Endothelial cell of umbilical vein (primary cell): ENCODE data around the gene CCDC188. TPM values are rescaled to one million over a fixed set of nuclear protein-coding genes. Genes with fewer than 3 reads are reported as not detected.

Experiments
- BruUV-seq: library from RNA; stranded (reverse); fragments of 400-500 nt; replicated peaks from 2 replicates; lab custom pipeline; 2021; lab: Mats Ljungman, UMichigan
- CTCF ChIA-PET: fragments of 300-600, 350-600 bp; sonication (Branson Sonifier 250); formaldehyde crosslinking; loops from one replicate; lab custom pipeline; 2021; ENCODE audit warnings: antibody characterized with exemption, inconsistent platforms; lab: Charles Lee
- POLR2A ChIA-PET: fragments of 300-600, 350-600 bp; sonication (Branson Sonifier 250); formaldehyde crosslinking; loops from one replicate; lab custom pipeline; 2021; ENCODE audit warnings: antibody characterized with exemption, inconsistent platforms; lab: Charles Lee
- DNase-seq: peaks from one replicate; pipeline ENCODE4 v3.0.0-alpha.2; 2011; ENCODE audit warnings: low read depth, low spot score
- FAIRE-seq: peaks from 2 replicates; lab custom pipeline; 2011; peaks lifted over from hg19 to GRCh38; lab: Jason Lieb, UNC
- H2AFZ ChIP-seq: 2 replicates; pipeline ENCODE4 v1.6.0; 2012; ENCODE audit warnings: low read depth, low read length, control low read depth, inconsistent platforms
- H3K27ac ChIP-seq: 2 replicates; pipeline ENCODE4 v1.5.1; 2011; ENCODE audit warnings: low read depth, mild to moderate bottlenecking, control low read depth, low read length, moderate library complexity; ENCODE audit not compliant: insufficient read depth
- H3K27me3 ChIP-seq, 2 experiments: 2 replicates each; pipeline versions ENCODE4 v1.6.0 to v1.6.1; 2011; ENCODE audit warnings: low read length in 2 of 2, mixed read lengths in 1 of 2; ENCODE audit not compliant: control insufficient read depth in 2 of 2, insufficient read depth in 2 of 2
- H3K36me3 ChIP-seq, 2 experiments: 2 replicates in 1 of 2; 3 replicates in 1 of 2; pipeline ENCODE4 v1.5.1; 2011; ENCODE audit warnings: low read length in 2 of 2, mild to moderate bottlenecking in 1 of 2, moderate library complexity in 1 of 2; ENCODE audit not compliant: control insufficient read depth in 2 of 2, insufficient read depth in 2 of 2; ENCODE audit errors: extremely low read depth in 1 of 2
- H3K4me1 ChIP-seq: 3 replicates; pipeline ENCODE4 v1.5.1; 2011; ENCODE audit warnings: mild to moderate bottlenecking, low read length; ENCODE audit not compliant: control insufficient read depth, insufficient read depth; ENCODE audit errors: extremely low read depth
- H3K4me2 ChIP-seq: 2 replicates; pipeline ENCODE4 v1.6.1; 2011; ENCODE audit warnings: low read length, control low read depth, mixed read lengths; ENCODE audit not compliant: insufficient read depth
- H3K4me3 ChIP-seq, 3 experiments: fragments of 200-600 bp in 1 of 3; sonication (generic), shearing (Covaris generic) in 1 of 3; replicated peaks in 1 of 3; 2 replicates each; pipeline ENCODE4 v1.5.1; 2011 to 2016; ENCODE audit warnings: control low read depth in 3 of 3, low read length in 3 of 3, mild to moderate bottlenecking in 2 of 3, inconsistent platforms in 1 of 3, low read depth in 1 of 3, moderate library complexity in 1 of 3; ENCODE audit not compliant: insufficient read depth in 1 of 3
- H3K79me2 ChIP-seq: 2 replicates; pipeline ENCODE4 v1.6.0; 2012; ENCODE audit warnings: low read length, inconsistent platforms; ENCODE audit not compliant: control insufficient read depth, insufficient read depth
- H3K9ac ChIP-seq: replicated peaks from 2 replicates; pipeline ENCODE3; 2011; ENCODE audit warnings: low read length, control low read depth; ENCODE audit not compliant: insufficient read depth; ENCODE audit errors: extremely low read depth
- H3K9me1 ChIP-seq: replicated peaks from 3 replicates; pipeline ENCODE4 v1.6.0; 2011; ENCODE audit warnings: mild to moderate bottlenecking, low read length; ENCODE audit not compliant: control insufficient read depth, insufficient read depth; ENCODE audit errors: extremely low read depth
- H3K9me3 ChIP-seq: replicated peaks from 2 replicates; pipeline ENCODE4 v1.5.1; 2012; ENCODE audit warnings: low read length, inconsistent platforms; ENCODE audit not compliant: control insufficient read depth, insufficient read depth
- H4K20me1 ChIP-seq: replicated peaks from 2 replicates; pipeline ENCODE3; 2011; ENCODE audit warnings: mild to moderate bottlenecking, low read length; ENCODE audit not compliant: control insufficient read depth, insufficient read depth; ENCODE audit errors: extremely low read depth
- EZH2 ChIP-seq: IDR thresholded peaks from 2 replicates; pipeline ENCODE4 v1.6.1; 2012; ENCODE audit warnings: borderline replicate concordance, low read depth, mild to moderate bottlenecking, moderate library complexity, low read length, inconsistent platforms; ENCODE audit not compliant: severe bottlenecking
- FOS ChIP-seq: IDR thresholded peaks from 2 replicates; pipeline ENCODE4 v1.6.1; 2011; ENCODE audit warnings: mild to moderate bottlenecking, low read length, moderate library complexity, borderline replicate concordance; ENCODE audit not compliant: insufficient read depth
- GATA2 ChIP-seq: IDR thresholded peaks from 2 replicates; pipeline ENCODE4 v1.7.0; 2011; ENCODE audit warnings: low read depth, mild to moderate bottlenecking, moderate library complexity, mixed read lengths, low read length; ENCODE audit not compliant: insufficient read length, insufficient read depth
- JUN ChIP-seq: IDR thresholded peaks from 2 replicates; pipeline ENCODE4 v1.6.1; 2011; ENCODE audit warnings: borderline replicate concordance, low read depth; ENCODE audit not compliant: insufficient read length, insufficient read depth
- MYC ChIP-seq: IDR thresholded peaks from one replicate; pipeline ENCODE4 v1.6.1; 2011; ENCODE audit warnings: mild to moderate bottlenecking, low read depth, low read length
- POLR2A ChIP-seq: IDR thresholded peaks from 2 replicates; pipeline ENCODE4 v1.6.1; 2012; ENCODE audit warnings: low read depth, mild to moderate bottlenecking, control low read depth, low read length
- POLR2AphosphoS5 ChIP-seq: IDR thresholded peaks from 2 replicates; pipeline ENCODE4 v1.6.1; 2012; ENCODE audit warnings: low read depth, mild to moderate bottlenecking, control low read depth, low read length, moderate library complexity; ENCODE audit not compliant: insufficient read depth
- dilution Hi-C: fragments of 300-500 bp; cut with MboI; formaldehyde crosslinking; loops from one replicate; pipeline ENCODE4 v1.15.0; 2019; ENCODE audit warnings: low sequenced_read_pairs; ENCODE audit not compliant: extremely low pct_ligation_motif_present
- intact Hi-C: fragments of 100-400 bp; cut with micrococcal nuclease; formaldehyde crosslinking; loops from one replicate; pipeline ENCODE4 v1.10.0; 2022
- polyA plus RNA-seq, 4 experiments: library from polyadenylated mRNA; depleted of rRNA in 3 of 4; stranded (reverse) in 3 of 4; unstranded in 1 of 4; fragments of >200 nt; gene quantifications; 2 replicates each; pipeline versions ENCODE4 v1.2.1 to v1.2.3, GENCODE V29; 2011 to 2012; ENCODE audit warnings: missing spikeins in 1 of 4
- total RNA-seq: library from RNA; stranded (reverse); gene quantifications from 2 replicates; pipeline ENCODE4 v1.2.3, GENCODE V29; 2021
- TF ChIP-seq, protein P1 (sequence below), 2 donors: IDR thresholded peaks; 1 replicate in 1 of 2; 2 replicates in 1 of 2; pipeline ENCODE4 v1.5.1; 2011; ENCODE audit warnings: low read length in 2 of 2, mild to moderate bottlenecking in 2 of 2, moderate library complexity in 2 of 2, control low read depth in 1 of 2, inconsistent platforms in 1 of 2, low read depth in 1 of 2; ENCODE audit not compliant: insufficient read depth in 1 of 2; ENCODE audit errors: extremely low read depth in 1 of 2
- TF ChIP-seq, protein P2 (sequence below): IDR thresholded peaks from 2 replicates; pipeline ENCODE4 v1.6.1; 2011; ENCODE audit not compliant: insufficient read depth, insufficient read length

The CCDC188 gene
- total and polyA plus RNA-seq, 2 donors (not counting 3 experiments of a cell fraction or from before 2014, with no cell fraction given), result 9.4 to 9.8 TPM

DNA sequence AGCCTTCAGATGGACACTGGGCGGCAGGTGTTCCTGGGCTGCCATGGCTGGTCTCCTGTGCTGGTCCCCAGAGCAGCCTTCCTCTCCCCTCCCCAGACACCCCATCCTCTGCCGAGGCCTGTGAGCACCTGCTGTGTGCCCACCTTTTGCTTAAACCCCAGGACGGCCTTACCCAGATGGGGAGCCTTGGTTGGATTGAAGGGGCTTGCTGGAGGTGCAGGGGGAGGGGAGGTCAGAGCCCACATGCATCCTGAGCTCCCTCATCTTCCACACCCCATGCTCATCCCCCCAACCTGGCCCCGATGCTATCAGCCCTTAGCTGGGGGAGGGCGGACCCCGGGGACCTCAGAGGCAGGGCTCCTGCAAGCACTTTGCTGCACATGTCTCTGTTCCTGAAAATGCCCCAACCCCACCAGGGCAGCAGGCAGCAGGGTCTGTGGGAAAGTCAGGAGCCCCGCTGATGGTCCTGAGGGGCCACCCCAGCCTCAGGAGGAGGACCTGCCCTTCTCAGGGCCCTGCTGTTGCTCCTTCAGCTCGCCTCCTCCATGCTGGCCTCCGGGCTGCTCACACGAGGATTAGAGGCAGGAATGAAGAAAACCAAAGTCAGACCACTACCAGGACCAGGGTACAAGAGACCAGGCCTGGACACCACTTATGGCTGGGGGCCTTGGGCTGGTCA, 41.6 kb upstream of the CCDC188 start:
- no peak overlapping the region for H2AFZ ChIP-seq
- no peak overlapping the region for H3K9ac ChIP-seq
- H3K36me3 ChIP-seq, result no peaks in the 10 kb centered on the region
- FAIRE-seq, result no peak
- DNase-seq, result no peak
- H3K4me1 ChIP-seq, result no peaks in the 10 kb centered on the region
- no peaks in the 10 kb centered on the region for H3K9me1 ChIP-seq
- H3K79me2 ChIP-seq, result no peaks in the 10 kb centered on the region
- no peak overlapping the region for H3K4me2 ChIP-seq
- no peaks in the 10 kb centered on the region for H3K27me3 ChIP-seq
- H3K27ac ChIP-seq, result no peak overlapping the region
- no peak overlapping the region for H3K4me3 ChIP-seq
- CTCF ChIA-PET, result no interaction called here
- H3K9me3 ChIP-seq, result no peaks in the 10 kb centered on the region
- intact Hi-C loops (no loop called here), dilution Hi-C loops (no loop called here)
- no peaks in the 10 kb centered on the region for H4K20me1 ChIP-seq
- no TSS peak for BruUV-seq
- TF ChIP-seq MYC, result no peak
- TF ChIP-seq POLR2AphosphoS5, result no peak
- no peak for TF ChIP-seq POLR2A
- TF ChIP-seq, protein P1, sequence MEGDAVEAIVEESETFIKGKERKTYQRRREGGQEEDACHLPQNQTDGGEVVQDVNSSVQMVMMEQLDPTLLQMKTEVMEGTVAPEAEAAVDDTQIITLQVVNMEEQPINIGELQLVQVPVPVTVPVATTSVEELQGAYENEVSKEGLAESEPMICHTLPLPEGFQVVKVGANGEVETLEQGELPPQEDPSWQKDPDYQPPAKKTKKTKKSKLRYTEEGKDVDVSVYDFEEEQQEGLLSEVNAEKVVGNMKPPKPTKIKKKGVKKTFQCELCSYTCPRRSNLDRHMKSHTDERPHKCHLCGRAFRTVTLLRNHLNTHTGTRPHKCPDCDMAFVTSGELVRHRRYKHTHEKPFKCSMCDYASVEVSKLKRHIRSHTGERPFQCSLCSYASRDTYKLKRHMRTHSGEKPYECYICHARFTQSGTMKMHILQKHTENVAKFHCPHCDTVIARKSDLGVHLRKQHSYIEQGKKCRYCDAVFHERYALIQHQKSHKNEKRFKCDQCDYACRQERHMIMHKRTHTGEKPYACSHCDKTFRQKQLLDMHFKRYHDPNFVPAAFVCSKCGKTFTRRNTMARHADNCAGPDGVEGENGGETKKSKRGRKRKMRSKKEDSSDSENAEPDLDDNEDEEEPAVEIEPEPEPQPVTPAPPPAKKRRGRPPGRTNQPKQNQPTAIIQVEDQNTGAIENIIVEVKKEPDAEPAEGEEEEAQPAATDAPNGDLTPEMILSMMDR (IDR thresholded peaks at IDR 0.05; ENCODE audit: extremely low read depth in 1 of 2, insufficient read depth in 1 of 2, low read depth in 1 of 2, low read length in 2 of 2), result no peak
- TF ChIP-seq JUN, result no peak
- TF ChIP-seq, protein P2, sequence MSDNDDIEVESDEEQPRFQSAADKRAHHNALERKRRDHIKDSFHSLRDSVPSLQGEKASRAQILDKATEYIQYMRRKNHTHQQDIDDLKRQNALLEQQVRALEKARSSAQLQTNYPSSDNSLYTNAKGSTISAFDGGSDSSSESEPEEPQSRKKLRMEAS, result no peak
- no peak for TF ChIP-seq GATA2
- no peak for TF ChIP-seq FOS
- no peak for TF ChIP-seq EZH2
- POLR2A ChIA-PET, result no interaction called here
